K562 (cell line): ENCODE measurements around the gene BGN. TPM values are rescaled to one million over a fixed set of nuclear protein-coding genes. Genes with fewer than 3 reads are reported as not detected.

Source experiments
- BRF1 ChIP-seq: IDR thresholded peaks from 3 replicates; pipeline ENCODE4 v1.6.1; 2011; ENCODE audit warnings: borderline replicate concordance, mild to moderate bottlenecking; ENCODE audit not compliant: insufficient read length; ENCODE audit errors: extremely low read depth
- CHD7 ChIP-seq: fragments of 200-600 bp; sonication (generic); IDR thresholded peaks from one replicate; pipeline ENCODE4 v1.6.1; 2012; ENCODE audit warnings: mild to moderate bottlenecking, low read depth, low read length, inconsistent platforms
- polyA plus RNA-seq, 8 experiments: library from polyadenylated mRNA; depleted of rRNA in 4 of 8; stranded (reverse) in 5 of 8; unstranded in 3 of 8; fragments of >200 nt; fragmentation: Nextera tagmentation in 2 of 8; fragmentation: Illumina TruSeq in 1 of 8; extraction: Ambion mirVana in 2 of 8; extraction: Trizol in 1 of 8; gene quantifications; 2 replicates each; pipeline versions ENCODE4 v1.2.1 to v1.2.3, GENCODE V29; 2011 to 2014; ENCODE audit warnings: inconsistent platforms in 1 of 8, missing spikeins in 1 of 8
- total RNA-seq, 7 experiments: library from RNA; depleted of rRNA in 6 of 7; stranded (reverse); fragments of >200 nt in 6 of 7; fragmentation: Illumina TruSeq in 2 of 7; extraction: Trizol in 2 of 7; gene quantifications; 2 replicates each; pipeline versions ENCODE4 v1.2.1 to v1.2.3, GENCODE V29; 2011 to 2021; ENCODE audit warnings: low replicate concordance in 1 of 7

Gene BGN
- total and polyA plus RNA-seq, 9 of the 15 experiments (the other 6 are each of a cell fraction or from before 2014, with no cell fraction given): 0.11 TPM; not detected in 8

GRCh38 chrX:153549807-153550206 lies 55.0 kb downstream of the BGN start (continued):
- no peak for TF ChIP-seq CHD7
- no peak for TF ChIP-seq BRF1
